ENCODE data around the gene THRA.
A peak's percentile ranks its signal among the peaks of the same experiment; 100 is the strongest.

Gene THRA

DNA sequence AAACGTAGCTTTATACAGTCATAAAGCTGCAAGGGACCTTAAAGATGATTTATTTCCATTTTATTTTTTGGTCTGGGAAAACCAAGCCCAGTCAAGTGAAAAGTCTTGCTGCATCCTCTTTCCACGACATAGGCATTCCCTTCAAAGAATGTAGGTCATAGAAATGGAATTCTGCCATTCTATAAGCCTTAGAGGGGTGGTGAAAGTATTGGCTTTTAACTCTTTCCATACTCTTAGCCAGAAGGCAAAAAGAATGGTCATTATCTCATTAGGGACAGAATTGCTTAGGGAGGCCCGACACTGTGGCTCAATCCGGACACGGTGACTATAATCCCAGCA, 51.1 kb downstream of the THRA start:
- peak overlapping the region; percentile 68 for H3K4me3 ChIP-seq (ENCODE audit: low read depth, low read length)
- no peak for TF ChIP-seq CTCF (IDR thresholded peaks at IDR 0.05; ENCODE audit: low read depth, low read length)
- H3K27me3 ChIP-seq (ENCODE audit: insufficient read depth, low read depth, severe bottlenecking), result no peaks in the 10 kb centered on the region
- H3K9me3 ChIP-seq (ENCODE audit: severe bottlenecking), result no peaks in the 10 kb centered on the region
- H3K27ac ChIP-seq, result peak overlapping the region; percentile 76
- no peak for DNase-seq
- no peaks in the 10 kb centered on the region for H3K36me3 ChIP-seq

DNA sequence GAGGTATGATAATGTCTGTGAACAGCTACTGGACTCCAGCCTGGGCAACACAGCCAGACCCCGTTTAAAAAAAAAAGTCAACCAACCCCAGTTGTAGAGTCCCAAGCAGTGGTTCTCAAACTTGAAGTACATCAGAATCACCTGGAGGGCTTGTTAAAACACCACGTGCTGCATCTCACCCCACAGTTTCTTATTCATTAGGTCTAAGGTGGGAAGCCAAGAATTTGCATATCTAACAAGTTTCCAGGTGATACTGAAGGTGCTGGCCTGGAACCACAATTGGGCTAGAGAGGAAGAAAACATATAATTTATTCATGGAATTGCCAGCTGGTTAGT, 52.3 kb downstream of the THRA start:
- Histone ChIP-seq H3K27ac (no peak overlapping the region), H3K36me3 (peaks cover 4% of the 10 kb centered on the region; the same call in 1 of the 2 replicates), H3K27me3 (ENCODE audit: insufficient read depth, low read depth, severe bottlenecking) (no peaks in the 10 kb centered on the region), H3K4me3 (ENCODE audit: low read depth, low read length) (no peak overlapping the region), H3K9me3 (ENCODE audit: severe bottlenecking) (no peaks in the 10 kb centered on the region)
- no peak for DNase-seq
- no peak for TF ChIP-seq CTCF (IDR thresholded peaks at IDR 0.05; ENCODE audit: low read depth, low read length)

GRCh38 chr17:40121181-40122135, 58.7 kb downstream of the THRA start, which contains the start of gene MSL1:
MSL1 (plus strand) TSS chr17:40121971; CDS start chr17:40122613, 642 bp downstream.
- DNase-seq, result peak; percentile 94
- Histone ChIP-seq H3K27me3 (ENCODE audit: insufficient read depth, low read depth, severe bottlenecking) (no peaks in the 10 kb centered on the region), H3K36me3 (peaks cover 42% of the 10 kb centered on the region), H3K27ac (peak within 1 kb of the TSS; percentile 99), H3K4me3 (ENCODE audit: low read depth, low read length) (peak within 1 kb of the TSS; percentile 95), H3K9me3 (ENCODE audit: severe bottlenecking) (no peaks in the 10 kb centered on the region)
- no peak for TF ChIP-seq CTCF (IDR thresholded peaks at IDR 0.05; ENCODE audit: low read depth, low read length)

- Histone ChIP-seq H3K27me3 (ENCODE audit: insufficient read depth, low read depth, severe bottlenecking) (no peaks in the 10 kb centered on the region), H3K27ac (peak overlapping the region; percentile 99)
- DNase-seq, result peak; percentile 63
Observed at GRCh38 chr17:40122136-40122998, 59.6 kb downstream of the THRA start.

More at GRCh38 chr17:40122136-40122998, 59.6 kb downstream of the THRA start:
- TF ChIP-seq CTCF (IDR thresholded peaks at IDR 0.05; ENCODE audit: low read depth, low read length), result no peak
- H3K9me3 ChIP-seq (ENCODE audit: severe bottlenecking), result no peaks in the 10 kb centered on the region
- H3K4me3 ChIP-seq (ENCODE audit: low read depth, low read length), result peak overlapping the region; percentile 95
- peaks cover 50% of the 10 kb centered on the region for H3K36me3 ChIP-seq

Data from WERI-Rb-1 (cell line).